Left lung (tissue), 14 donors: ENCODE data around the gene DHODH. TPM values are rescaled to one million over a fixed set of nuclear protein-coding genes. Genes with fewer than 3 reads are reported as not detected.

Experiments used
- ATAC-seq: fragments of 200-7000 bp; cut with Tn5 transposase; one replicate; pipeline ENCODE4 v1.9.1; 2020; ENCODE audit warnings: moderate library complexity
- DNase-seq, 4 donors: peaks; one replicate each; pipeline ENCODE4 v3.0.0-alpha.2; 2013 to 2020
- H3K27ac ChIP-seq, 2 donors: fragments of 200-600 bp; sonication (generic) in 1 of 2; one replicate each; pipeline versions ENCODE4 v1.5.0 to v1.8.0; 2020 to 2021
- H3K27me3 ChIP-seq, 2 donors: fragments of 200-600 bp; sonication (generic) in 1 of 2; one replicate each; pipeline versions ENCODE4 v1.5.0 to v1.8.0; 2020 to 2021
- H3K36me3 ChIP-seq, 2 donors: fragments of 200-600 bp; sonication (generic) in 1 of 2; one replicate each; pipeline versions ENCODE4 v1.5.0 to v1.8.0; 2020 to 2021
- H3K4me1 ChIP-seq, 2 donors: fragments of 200-600 bp; one replicate each; pipeline ENCODE4 v1.8.0; 2021
- H3K4me3 ChIP-seq, 2 donors: fragments of 200-600 bp; sonication (generic) in 1 of 2; one replicate each; pipeline versions ENCODE4 v1.5.0 to v1.8.0; 2020 to 2021; ENCODE audit warnings: mild to moderate bottlenecking in 1 of 2
- H3K9me3 ChIP-seq, 2 donors: fragments of 200-600 bp; sonication (generic) in 1 of 2; one replicate each; pipeline versions ENCODE4 v1.5.0 to v1.8.0; 2020 to 2021
- CTCF ChIP-seq, 2 donors: fragments of 200-600 bp; sonication (generic) in 1 of 2; IDR thresholded peaks; one replicate each; pipeline versions ENCODE4 v1.5.0 to v1.8.0; 2021; ENCODE audit warnings: antibody characterized with exemption in 2 of 2
- intact Hi-C, 2 donors: fragments of 100-400 bp; cut with DNase I; formaldehyde crosslinking; loops; one replicate each; pipeline versions ENCODE4 v1.11.2 to v1.14.2; 2022
- long read RNA-seq, 12 donors: library from polyadenylated mRNA in 2 of 12; unstranded in 2 of 12; transcript quantifications; one replicate each; pipeline ENCODE4 v2.0.0 and lab custom pipeline, GENCODE V29; 2019 to 2026
- polyA plus RNA-seq, 6 donors: library from polyadenylated mRNA; unstranded; fragments of 120-200 nt; gene quantifications; one replicate each; pipeline ENCODE4 v1.2.1, GENCODE V29; 2013; ENCODE audit not compliant: insufficient read length in 6 of 6
- total RNA-seq, 2 donors: library from RNA; stranded (reverse); fragmentation: NEBNext Ultra II Directional; extraction: Animal tissue kit (Norgen Biotek cat#: 25700); gene quantifications; one replicate each; pipeline ENCODE4 v1.2.1, GENCODE V29; 2021
- donor health status: DM: no; HTN: yes; CAD: no.
- donor health status: DM: no; HTN: no; CAD: no.

Gene DHODH
- 10 to 100 TPM in 1 of 2 donors, 1 to 10 TPM in 1; 5.4 to 13.2 TPM for total RNA-seq
- polyA plus RNA-seq, result 10 to 100 TPM; 16.1 to 19.9 (median 17.8) TPM
- long read RNA-seq, donor 1, partial matches to known transcripts, result 5 of 21 reads
- long read RNA-seq, donor 1, other reads (novel, unspliced or antisense), result 15 of 21 reads
- long read RNA-seq, donor 2, result 0 reads
- long read RNA-seq, donor 3, partial matches to known transcripts, result 0 of 1 reads
- long read RNA-seq, donor 3, other reads (novel, unspliced or antisense), result 0 of 1 reads
- long read RNA-seq, donor 4, partial matches to known transcripts, result 2 of 6 reads
- long read RNA-seq, donor 4, other reads (novel, unspliced or antisense), result 0 of 6 reads
- long read RNA-seq, donor 5, partial matches to known transcripts, result 0 of 8 reads
- long read RNA-seq, donor 5, other reads (novel, unspliced or antisense), result 7 of 8 reads
- long read RNA-seq, donor 6, partial matches to known transcripts, result 0 of 3 reads
- long read RNA-seq, donor 6, other reads (novel, unspliced or antisense), result 0 of 3 reads
- long read RNA-seq, donor 7, partial matches to known transcripts, result 0 of 1 reads
- long read RNA-seq, donor 7, other reads (novel, unspliced or antisense), result 0 of 1 reads
- long read RNA-seq, donor 8, partial matches to known transcripts, result 0 of 4 reads
- long read RNA-seq, donor 8, other reads (novel, unspliced or antisense), result 0 of 4 reads
- long read RNA-seq, donor 9, result 0 reads
- long read RNA-seq, donor 10, transcript DHODH-201 (9 exons, 2,426 nt), result major isoform, 13 of 19 reads
- long read RNA-seq, donor 10, partial matches to known transcripts, result 6 of 19 reads
- long read RNA-seq, donor 10, other reads (novel, unspliced or antisense), result 0 of 19 reads
- long read RNA-seq, donor 11, result 0 reads
- long read RNA-seq, donor 12, result 0 reads

- peak in 1 of 2 donors; percentile 26 for TF ChIP-seq CTCF (IDR thresholded peaks at IDR 0.05)
- Histone ChIP-seq H3K27me3 (no peaks in the 10 kb centered on the region), H3K9me3 (no peaks in the 10 kb centered on the region), H3K4me1 (peaks cover 0 to 21% of the 10 kb centered on the region in 2 donors), H3K27ac (peak within 1 kb of the TSS in 1 of 2 donors; percentile 76), H3K4me3 (peak within 1 kb of the TSS; percentile 87 to 91), H3K36me3 (no peaks in the 10 kb centered on the region)
- intact Hi-C loops, result no loop called here
- ATAC-seq (peak; percentile 100), DNase-seq (peak; percentile 95 to 100 (median 98))
Measured at GRCh38 chr16:72008424-72009216, at the start of gene DHODH. Gene DHODH, plus strand, starts transcription at chr16:72008744. Its CDS starts 21 bp downstream, at chr16:72008765.

- H3K36me3 ChIP-seq, result no peaks in the 10 kb centered on the region
- no peak overlapping the region for H3K27ac ChIP-seq
- H3K27me3 ChIP-seq, result no peaks in the 10 kb centered on the region
- ATAC-seq (peak; percentile 99), DNase-seq (peak; percentile 42 to 88 (median 76))
- no peak overlapping the region for H3K4me3 ChIP-seq
- TF ChIP-seq CTCF (IDR thresholded peaks at IDR 0.05), result peak; percentile 63 to 67
- H3K4me1 ChIP-seq, result peaks cover 0 to 5% of the 10 kb centered on the region in 2 donors
- intact Hi-C loops, result no loop called here
- no peaks in the 10 kb centered on the region for H3K9me3 ChIP-seq
Measured at GRCh38 chr16:71961066-71962039, 47.2 kb upstream of the DHODH start.

- no peak for DNase-seq
- no peak for ATAC-seq
- H3K9me3 ChIP-seq, result no peaks in the 10 kb centered on the region
- H3K36me3 ChIP-seq, result no peaks in the 10 kb centered on the region
- no peak overlapping the region for H3K4me3 ChIP-seq
- H3K4me1 ChIP-seq, result no peaks in the 10 kb centered on the region
- intact Hi-C loops, result no loop called here
- TF ChIP-seq CTCF (IDR thresholded peaks at IDR 0.05), result no peak
- no peaks in the 10 kb centered on the region for H3K27me3 ChIP-seq
- H3K27ac ChIP-seq, result no peak overlapping the region
Measured at GRCh38 chr16:71963125-71963875, 45.2 kb upstream of the DHODH start.

- Histone ChIP-seq H3K9me3 (no peaks in the 10 kb centered on the region), H3K4me3 (no peak overlapping the region), H3K4me1 (no peaks in the 10 kb centered on the region), H3K27ac (no peak overlapping the region), H3K36me3 (no peaks in the 10 kb centered on the region), H3K27me3 (no peaks in the 10 kb centered on the region)
- DNase-seq (no peak), ATAC-seq (no peak)
- no peak for TF ChIP-seq CTCF (IDR thresholded peaks at IDR 0.05)
- intact Hi-C loops, result no loop called here
Measured at GRCh38 chr16:71965223-71965622, 43.3 kb upstream of the DHODH start.
